H9 (cell line): ENCODE data around the gene IGF2BP2. TPM values are rescaled to one million over a fixed set of nuclear protein-coding genes. Genes with fewer than 3 reads are reported as not detected.

Source experiments
- DNase-seq: peaks from one replicate; pipeline ENCODE4 v3.0.0-alpha.2; 2017
- H2AFZ ChIP-seq: one replicate; pipeline ENCODE4 v1.6.1; 2013; ENCODE audit warnings: mild to moderate bottlenecking, low read length, control low read depth, moderate library complexity
- H2AK5ac ChIP-seq: 2 replicates; pipeline ENCODE4 v1.6.1; 2013; ENCODE audit warnings: low read length, control low read depth, mixed read lengths; ENCODE audit not compliant: insufficient read length
- H2BK120ac ChIP-seq: one replicate; pipeline ENCODE4 v1.6.1; 2013; ENCODE audit warnings: low read depth, mild to moderate bottlenecking, low read length, control low read depth, inconsistent platforms; ENCODE audit not compliant: poor library complexity, severe bottlenecking
- H2BK12ac ChIP-seq: 2 replicates; pipeline ENCODE4 v1.6.1; 2013; ENCODE audit warnings: low read length, control low read depth, mixed read lengths, low read depth; ENCODE audit not compliant: insufficient read length
- H2BK15ac ChIP-seq: 2 replicates; pipeline ENCODE4 v1.6.1; 2013; ENCODE audit warnings: low read depth, low read length, control low read depth
- H2BK20ac ChIP-seq: one replicate; pipeline ENCODE4 v1.6.1; 2013; ENCODE audit warnings: low read depth, mild to moderate bottlenecking, low read length, control low read depth, inconsistent platforms; ENCODE audit not compliant: poor library complexity, severe bottlenecking
- H2BK5ac ChIP-seq: 2 replicates; pipeline ENCODE4 v1.6.1; 2013; ENCODE audit warnings: low read length, control low read depth, mixed read lengths; ENCODE audit not compliant: insufficient read length
- H3K14ac ChIP-seq: 2 replicates; pipeline ENCODE4 v1.6.1; 2013; ENCODE audit warnings: low read length, control low read depth; ENCODE audit not compliant: insufficient read depth
- H3K18ac ChIP-seq: 2 replicates; pipeline ENCODE4 v1.6.1; 2013; ENCODE audit warnings: low read depth, mild to moderate bottlenecking, mixed read lengths, low read length, control low read depth; ENCODE audit not compliant: insufficient read length
- H3K23ac ChIP-seq: 2 replicates; pipeline ENCODE4 v1.6.1; 2013; ENCODE audit warnings: low read length, control low read depth, mixed read lengths, low read depth; ENCODE audit not compliant: insufficient read length
- H3K23me2 ChIP-seq: 2 replicates; pipeline ENCODE4 v1.6.1; 2013; ENCODE audit warnings: low read depth, mild to moderate bottlenecking, mixed read lengths, low read length, control low read depth; ENCODE audit not compliant: insufficient read length, poor library complexity, severe bottlenecking
- H3K27ac ChIP-seq: 2 replicates; pipeline ENCODE4 v1.5.1; 2013; ENCODE audit warnings: low read length, control low read depth, mixed read lengths, low read depth; ENCODE audit not compliant: insufficient read length
- H3K27me3 ChIP-seq: 2 replicates; pipeline ENCODE4 v1.6.1; 2013; ENCODE audit warnings: low read length, control low read depth, inconsistent platforms; ENCODE audit not compliant: insufficient read depth
- H3K4ac ChIP-seq: 2 replicates; pipeline ENCODE4 v1.6.1; 2013; ENCODE audit warnings: low read depth, mild to moderate bottlenecking, control low read depth, inconsistent platforms, low read length, moderate library complexity
- H3K4me1 ChIP-seq: 2 replicates; pipeline ENCODE4 v1.6.1; 2013; ENCODE audit warnings: low read length, control low read depth, inconsistent platforms; ENCODE audit not compliant: insufficient read depth
- H3K4me2 ChIP-seq: 2 replicates; pipeline ENCODE4 v1.6.1; 2013; ENCODE audit warnings: low read length, control low read depth, mixed read lengths; ENCODE audit not compliant: insufficient read length, insufficient read depth
- H3K56ac ChIP-seq: 2 replicates; pipeline ENCODE4 v1.6.1; 2013; ENCODE audit warnings: low read depth, mild to moderate bottlenecking, mixed read lengths, low read length, control low read depth; ENCODE audit not compliant: insufficient read length
- H3K79me1 ChIP-seq: 2 replicates; pipeline ENCODE4 v1.6.1; 2013; ENCODE audit warnings: low read depth, mild to moderate bottlenecking, moderate library complexity, low read length, control low read depth, inconsistent platforms; ENCODE audit not compliant: insufficient read depth, poor library complexity, severe bottlenecking
- H3K79me2 ChIP-seq: 2 replicates; pipeline ENCODE4 v1.6.1; 2013; ENCODE audit warnings: low read length, control low read depth, inconsistent platforms; ENCODE audit not compliant: insufficient read depth
- H3K9ac ChIP-seq: 2 replicates; pipeline ENCODE4 v1.6.1; 2013; ENCODE audit warnings: low read length, control low read depth, mixed read lengths; ENCODE audit not compliant: insufficient read length; ENCODE audit errors: extremely low read depth
- H3K9me3 ChIP-seq: one replicate; pipeline ENCODE4 v1.6.1; 2013; ENCODE audit warnings: low read depth, low read length, inconsistent platforms; ENCODE audit not compliant: control insufficient read depth
- H3T11ph ChIP-seq: one replicate; pipeline ENCODE4 v1.6.1; 2013; ENCODE audit warnings: mild to moderate bottlenecking, low read length, control low read depth, inconsistent platforms
- H4K20me1 ChIP-seq: one replicate; pipeline ENCODE4 v1.6.1; 2013; ENCODE audit not compliant: control insufficient read depth, insufficient read length, insufficient read depth
- H4K5ac ChIP-seq: 2 replicates; pipeline ENCODE4 v1.6.1; 2013; ENCODE audit warnings: low read depth, mild to moderate bottlenecking, mixed read lengths, low read length, control low read depth; ENCODE audit not compliant: insufficient read length
- H4K8ac ChIP-seq: replicated peaks from 2 replicates; pipeline ENCODE4 v1.6.1; 2013; ENCODE audit warnings: low read length, control low read depth, mixed read lengths, low read depth; ENCODE audit not compliant: insufficient read length
- H4K91ac ChIP-seq: 2 replicates; pipeline ENCODE4 v1.6.1; 2013; ENCODE audit warnings: low read depth, mild to moderate bottlenecking, moderate library complexity, mixed read lengths, low read length, control low read depth; ENCODE audit not compliant: insufficient read length
- H3K27ac Mint-ChIP-seq, 3 experiments: 2 replicates in 2 of 3; 3 replicates in 1 of 3; pipeline ENCODE4 v1.8.0; 2020 to 2021; ENCODE audit warnings: mixed read lengths in 3 of 3, mild to moderate bottlenecking in 1 of 3, moderate library complexity in 1 of 3
- H3K27me3 Mint-ChIP-seq: 2 replicates; pipeline ENCODE4 v1.8.0; 2021; ENCODE audit warnings: low read depth, mild to moderate bottlenecking, moderate library complexity, mixed read lengths
- H3K36me3 Mint-ChIP-seq, 3 experiments: 2 replicates in 2 of 3; 3 replicates in 1 of 3; pipeline ENCODE4 v1.8.0; 2020 to 2021; ENCODE audit warnings: low read depth in 3 of 3, mixed read lengths in 3 of 3; ENCODE audit not compliant: insufficient read depth in 1 of 3
- H3K4me1 Mint-ChIP-seq, 2 experiments: 2 replicates each; pipeline ENCODE4 v1.8.0; 2020; ENCODE audit warnings: mixed read lengths in 2 of 2
- H3K4me3 Mint-ChIP-seq, 2 experiments: 2 replicates in 1 of 2; 3 replicates in 1 of 2; pipeline ENCODE4 v1.8.0; 2020 to 2021; ENCODE audit warnings: mild to moderate bottlenecking in 2 of 2, mixed read lengths in 2 of 2, moderate library complexity in 1 of 2
- H3K9me3 Mint-ChIP-seq, 2 experiments: 2 replicates in 1 of 2; 3 replicates in 1 of 2; pipeline ENCODE4 v1.8.0; 2020; ENCODE audit warnings: mild to moderate bottlenecking in 2 of 2, mixed read lengths in 2 of 2, moderate library complexity in 1 of 2
- CTCF ChIP-seq: fragments of 200-600 bp; sonication (generic); conservative IDR thresholded peaks from 3 replicates; pipeline ENCODE4 v1.8.0; 2021; ENCODE audit warnings: antibody characterized with exemption, mild to moderate bottlenecking
- WGBS: extraction: QIAGEN DNeasy Blood & Tissue Kit; methylation state at CpG from one replicate; pipeline ENCODE4 v1.1.7; 2013; ENCODE audit warnings: missing lambda C conversion rate, low lambda C conversion rate, mixed read lengths; ENCODE audit not compliant: insufficient read length; ENCODE audit errors: extremely low coverage; 5-methylcytosine and 5-hydroxymethylcytosine counted together
- total RNA-seq: library from RNA; stranded (reverse); gene quantifications from 2 replicates; pipeline ENCODE4 v1.2.1, GENCODE V29; 2021

IGF2BP2 gene
- total RNA-seq, 1 experiment from 2014 or later: 130 TPM

GRCh38 chr3:185606196-185606595 is 218.6 kb downstream of the IGF2BP2 start:
- H2BK120ac ChIP-seq: no peak overlapping the region
- H4K20me1 ChIP-seq: no peaks in the 10 kb centered on the region
- H3K27me3 ChIP-seq: no peaks in the 10 kb centered on the region
- no peak overlapping the region for H3K9ac ChIP-seq
- H2BK15ac ChIP-seq: no peak overlapping the region
- no peaks in the 10 kb centered on the region for H3K79me2 ChIP-seq
- no peaks in the 10 kb centered on the region for H3K4me1 ChIP-seq
- H3K14ac ChIP-seq: no peak overlapping the region
- Mint-ChIP-seq H3K36me3 (peaks cover 23 to 88% (median 75%) of the 10 kb centered on the region in 3 experiments; a peak in 6 of 7 replicates), H3K4me3 (no peak overlapping the region), H3K27me3 (no peaks in the 10 kb centered on the region), H3K27ac (no peak overlapping the region; a peak in 1 of 7 replicates), H3K9me3 (no peaks in the 10 kb centered on the region), H3K4me1 (no peaks in the 10 kb centered on the region)
- no peaks in the 10 kb centered on the region for H3K23me2 ChIP-seq
- H3K4ac ChIP-seq: no peak overlapping the region
- H3K9me3 ChIP-seq: no peaks in the 10 kb centered on the region
- WGBS: no CpG with 5 or more reads among the region's 4 CpGs
- no peak for TF ChIP-seq CTCF
- H3K27ac ChIP-seq: no peak overlapping the region
- no peak overlapping the region for H3K4me2 ChIP-seq
- no peak overlapping the region for H3K23ac ChIP-seq
- H3K18ac ChIP-seq: no peak overlapping the region
- H4K5ac ChIP-seq: no peak overlapping the region
- H2BK5ac ChIP-seq: no peak overlapping the region
- H4K91ac ChIP-seq: no peak overlapping the region
- no peak overlapping the region for H3K56ac ChIP-seq
- no peak overlapping the region for H4K8ac ChIP-seq
- H3K79me1 ChIP-seq: no peaks in the 10 kb centered on the region
- no peak overlapping the region for H2AFZ ChIP-seq
- H2AK5ac ChIP-seq: no peak overlapping the region
- no peak overlapping the region for H2BK20ac ChIP-seq
- no peak overlapping the region for H3T11ph ChIP-seq
- H2BK12ac ChIP-seq: no peak overlapping the region
- no peak for DNase-seq
